Gastroesophageal sphincter (tissue), 4 donors: ENCODE measurements around the gene ADGRB2. TPM values are rescaled to one million over a fixed set of nuclear protein-coding genes. Genes with fewer than 3 reads are reported as not detected.
"Not testable (repeated sequence)": the region's sequence is repeated elsewhere in the genome, so short reads cannot be mapped to it uniquely, and the experiment has no call there.

Source experiments
- ATAC-seq: fragments of 150-250 bp; one replicate; pipeline ENCODE4 v1.9.1; 2016; ENCODE audit warnings: mild to moderate bottlenecking, moderate library complexity
- H3K27ac ChIP-seq, 4 donors: fragments of 200-600 bp; sonication (generic) in 3 of 4; 1 replicate in 3 of 4; 2 replicates in 1 of 4; pipeline ENCODE4 v1.5.1; 2016 to 2019
- H3K27me3 ChIP-seq: fragments of 200-600 bp; sonication (generic); one replicate; pipeline ENCODE4 v1.5.1; 2019
- H3K36me3 ChIP-seq, 2 donors: fragments of 200-600 bp; sonication (generic); one replicate each; pipeline ENCODE4 v1.5.1; 2019; ENCODE audit warnings: control low read depth in 1 of 2
- H3K4me1 ChIP-seq, 3 donors: fragments of 200-600 bp; sonication (generic); 1 replicate in 2 of 3; 2 replicates in 1 of 3; pipeline ENCODE4 v1.5.1; 2016 to 2019; ENCODE audit warnings: control low read depth in 2 of 3
- H3K4me3 ChIP-seq, 2 donors: fragments of 200-600 bp; sonication (generic); one replicate each; pipeline ENCODE4 v1.5.1; 2019; ENCODE audit warnings: mild to moderate bottlenecking in 1 of 2, moderate library complexity in 1 of 2
- H3K9me3 ChIP-seq, 3 donors: fragments of 200-600 bp; sonication (generic); one replicate each; pipeline ENCODE4 v1.5.1; 2017 to 2019; ENCODE audit warnings: control low read depth in 2 of 3
- EP300 ChIP-seq: sonication (generic); formaldehyde crosslinking; IDR thresholded peaks from one replicate; pipeline ENCODE4 v1.6.1; 2017; ENCODE audit warnings: antibody characterized with exemption, mild to moderate bottlenecking
- POLR2A ChIP-seq, 2 donors: fragments of 450-650 bp; IDR thresholded peaks; one replicate each; pipeline ENCODE4 v1.6.1; 2017; ENCODE audit warnings: antibody characterized with exemption in 2 of 2, mild to moderate bottlenecking in 2 of 2, moderate library complexity in 1 of 2
- POLR2AphosphoS5 ChIP-seq: sonication (generic); formaldehyde crosslinking; IDR thresholded peaks from one replicate; pipeline ENCODE4 v1.6.1; 2017; ENCODE audit warnings: antibody characterized with exemption
- WGBS, 2 donors: methylation state at CpG; one replicate each; pipeline ENCODE4 v1.1.5; 2018; ENCODE audit warnings: low coverage in 1 of 2; 5-methylcytosine and 5-hydroxymethylcytosine counted together
- total RNA-seq, 4 donors: library from RNA; depleted of rRNA; stranded (reverse); fragments of >200 nt; gene quantifications; one replicate each; pipeline ENCODE4 v1.1.0, GENCODE V29; 2016
- TF ChIP-seq, protein P1 (sequence below), 4 experiments: fragments of 200-600 bp in 2 of 4; fragments of 450-650 bp in 2 of 4; sonication (generic) in 1 of 4; IDR thresholded peaks; one replicate each; pipeline ENCODE4 v1.5.1; 2017 to 2019; ENCODE audit warnings: antibody characterized with exemption in 4 of 4, mild to moderate bottlenecking in 2 of 4, moderate library complexity in 2 of 4

The ADGRB2 gene
- total RNA-seq, 4 donors from 2014 or later: 1.7 to 6.0 (median 3.2) TPM

DNA sequence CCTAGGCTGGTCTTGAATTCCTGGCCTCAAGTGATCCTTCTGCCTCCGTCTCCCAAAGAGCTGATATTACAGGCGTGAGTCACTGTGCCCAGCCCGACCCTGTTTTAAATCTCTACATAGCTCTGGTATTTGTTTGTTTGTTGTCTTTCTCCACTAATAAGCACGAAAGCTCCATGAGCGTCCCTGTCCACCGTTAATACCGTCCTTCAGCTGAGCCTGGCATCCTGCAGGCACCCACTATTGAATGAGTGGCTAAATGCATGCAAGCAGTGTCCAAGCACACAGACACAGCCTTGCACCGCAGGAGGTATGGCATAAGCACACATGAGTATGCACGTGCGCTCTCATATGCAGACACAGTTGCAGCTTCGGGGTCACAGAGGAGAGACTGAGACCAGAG is 55.8 kb downstream of the ADGRB2 start:
- TF ChIP-seq POLR2A (IDR thresholded peaks at IDR 0.05): no peak
- no peak for TF ChIP-seq EP300
- TF ChIP-seq, protein P1, sequence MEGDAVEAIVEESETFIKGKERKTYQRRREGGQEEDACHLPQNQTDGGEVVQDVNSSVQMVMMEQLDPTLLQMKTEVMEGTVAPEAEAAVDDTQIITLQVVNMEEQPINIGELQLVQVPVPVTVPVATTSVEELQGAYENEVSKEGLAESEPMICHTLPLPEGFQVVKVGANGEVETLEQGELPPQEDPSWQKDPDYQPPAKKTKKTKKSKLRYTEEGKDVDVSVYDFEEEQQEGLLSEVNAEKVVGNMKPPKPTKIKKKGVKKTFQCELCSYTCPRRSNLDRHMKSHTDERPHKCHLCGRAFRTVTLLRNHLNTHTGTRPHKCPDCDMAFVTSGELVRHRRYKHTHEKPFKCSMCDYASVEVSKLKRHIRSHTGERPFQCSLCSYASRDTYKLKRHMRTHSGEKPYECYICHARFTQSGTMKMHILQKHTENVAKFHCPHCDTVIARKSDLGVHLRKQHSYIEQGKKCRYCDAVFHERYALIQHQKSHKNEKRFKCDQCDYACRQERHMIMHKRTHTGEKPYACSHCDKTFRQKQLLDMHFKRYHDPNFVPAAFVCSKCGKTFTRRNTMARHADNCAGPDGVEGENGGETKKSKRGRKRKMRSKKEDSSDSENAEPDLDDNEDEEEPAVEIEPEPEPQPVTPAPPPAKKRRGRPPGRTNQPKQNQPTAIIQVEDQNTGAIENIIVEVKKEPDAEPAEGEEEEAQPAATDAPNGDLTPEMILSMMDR (IDR thresholded peaks at IDR 0.05): no peak
- no peak for TF ChIP-seq POLR2AphosphoS5
- no peaks in the 10 kb centered on the region for H3K27me3 ChIP-seq
- H3K4me1 ChIP-seq: peaks cover 0 to 43% (median 33%) of the 10 kb centered on the region in 3 donors
- ATAC-seq: no peak
- no peak overlapping the region for H3K27ac ChIP-seq
- H3K36me3 ChIP-seq: no peaks in the 10 kb centered on the region
- 84 to 88% methylated on average over 9 to 10 of the region's 11 CpGs for WGBS, 2 donors
- no peak overlapping the region for H3K4me3 ChIP-seq
- H3K9me3 ChIP-seq: no peaks in the 10 kb centered on the region

DNA sequence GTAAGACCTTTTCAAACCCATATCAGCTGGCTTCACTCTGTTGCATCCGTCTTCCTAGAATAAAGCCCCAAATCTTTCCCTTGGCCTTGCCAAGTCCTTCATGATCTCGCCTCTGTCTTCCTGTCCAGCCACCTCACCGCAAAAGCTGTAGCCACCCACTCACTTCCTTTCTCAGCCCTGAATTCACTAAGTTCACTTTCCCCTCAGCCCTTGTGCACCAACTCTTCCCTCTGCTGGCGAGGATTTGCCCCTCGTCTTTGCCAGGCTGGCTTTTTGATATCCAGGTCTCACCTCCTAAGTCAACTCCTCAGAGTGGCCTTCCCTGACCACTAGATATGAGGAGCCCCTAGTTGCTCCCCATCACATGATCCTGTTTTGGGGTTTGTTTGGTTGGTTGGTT is 56.4 kb downstream of the ADGRB2 start:
- Histone ChIP-seq H3K36me3 (no peaks in the 10 kb centered on the region), H3K27ac (no peak overlapping the region), H3K4me3 (no peak overlapping the region), H3K4me1 (peaks cover 0 to 43% (median 30%) of the 10 kb centered on the region in 3 donors), H3K27me3 (no peaks in the 10 kb centered on the region), H3K9me3 (no peaks in the 10 kb centered on the region)
- WGBS, 2 donors: 28 to 29% methylated on average over 4 to 5 of the region's 5 CpGs
- no peak for ATAC-seq
- TF ChIP-seq EP300: no peak
- TF ChIP-seq, protein P1 (IDR thresholded peaks at IDR 0.05): no peak
- no peak for TF ChIP-seq POLR2A (IDR thresholded peaks at IDR 0.05)
- TF ChIP-seq POLR2AphosphoS5: no peak

DNA sequence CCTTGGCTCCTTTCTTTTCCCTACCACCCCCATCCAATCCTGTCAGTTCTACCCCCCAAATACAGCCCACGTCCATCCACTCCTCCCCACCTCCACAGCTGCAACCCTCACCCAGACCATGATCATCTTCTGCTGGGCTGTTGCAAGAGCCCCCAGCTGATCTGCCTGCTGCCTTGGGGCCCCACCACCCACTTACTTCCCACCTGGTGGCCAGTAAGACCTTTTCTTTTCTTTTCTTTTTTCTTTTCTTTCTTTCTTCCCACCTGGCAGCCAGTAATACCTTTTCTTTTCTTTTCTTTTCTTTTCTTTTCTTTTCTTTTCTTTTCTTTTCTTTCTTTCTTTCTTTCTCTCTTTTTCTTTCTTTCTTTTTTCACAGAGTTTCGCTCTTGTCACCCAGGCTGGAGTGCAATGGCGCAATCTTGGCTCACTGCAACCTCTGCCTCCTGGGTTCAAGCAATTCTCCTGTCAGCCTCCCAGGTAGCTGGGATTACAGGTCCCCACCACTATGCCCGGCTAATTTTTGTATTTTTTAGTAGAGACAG is 57.0 kb downstream of the ADGRB2 start:
- H3K27ac ChIP-seq, H3K9me3 ChIP-seq, ATAC-seq, H3K4me3 ChIP-seq, H3K36me3 ChIP-seq, H3K27me3 ChIP-seq: not testable (repeated sequence)
- whole genome bisulfite sequencing, 2 donors: 84 to 100% methylated on average over 1 to 4 of the region's 4 CpGs
- peaks cover 0 to 43% (median 31%) of the 10 kb centered on the region in 3 donors for H3K4me1 ChIP-seq

DNA sequence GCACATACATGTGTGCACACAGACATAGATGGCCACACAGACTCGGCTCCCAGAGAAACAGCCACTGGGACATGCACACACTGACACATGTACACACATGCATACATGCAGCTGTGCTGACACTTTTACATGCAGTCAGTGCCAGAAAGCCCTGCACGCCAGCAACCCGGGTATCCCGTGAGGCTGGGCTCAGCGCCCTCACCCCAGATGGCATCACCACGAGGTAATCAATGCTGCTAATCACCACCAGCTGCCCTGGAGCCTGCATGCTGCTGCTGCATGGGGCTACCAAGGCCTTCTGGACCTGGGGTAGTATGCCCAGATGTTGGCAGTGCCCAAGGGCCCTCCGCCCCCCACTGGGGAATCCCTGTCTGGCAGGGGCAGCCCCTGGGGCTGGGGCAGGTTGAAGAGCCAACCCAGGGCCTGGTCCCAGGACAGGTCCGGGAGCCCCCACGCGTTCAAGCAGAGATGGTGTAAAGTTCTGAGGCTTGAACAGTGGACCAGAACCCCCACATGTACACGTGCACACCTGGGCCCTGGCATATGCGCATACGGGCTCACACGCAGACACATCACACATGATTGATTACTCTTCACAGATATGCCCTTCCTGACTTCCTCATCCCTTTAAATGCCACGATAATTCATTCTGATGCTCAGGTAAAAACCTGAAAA is 57.6 kb downstream of the ADGRB2 start:
- no peak overlapping the region for H3K27ac ChIP-seq
- no peak overlapping the region for H3K4me3 ChIP-seq
- no peaks in the 10 kb centered on the region for H3K9me3 ChIP-seq
- peaks cover 0 to 43% (median 33%) of the 10 kb centered on the region in 3 donors for H3K4me1 ChIP-seq
- no peaks in the 10 kb centered on the region for H3K36me3 ChIP-seq
- ATAC-seq: no peak
- no peak for TF ChIP-seq POLR2AphosphoS5
- TF ChIP-seq, protein P1 (IDR thresholded peaks at IDR 0.05): no peak
- no peak for TF ChIP-seq POLR2A (IDR thresholded peaks at IDR 0.05)
- no peak for TF ChIP-seq EP300
- 66 to 77% methylated on average over 6 to 10 of the region's 15 CpGs for WGBS, 2 donors
- H3K27me3 ChIP-seq: no peaks in the 10 kb centered on the region

DNA sequence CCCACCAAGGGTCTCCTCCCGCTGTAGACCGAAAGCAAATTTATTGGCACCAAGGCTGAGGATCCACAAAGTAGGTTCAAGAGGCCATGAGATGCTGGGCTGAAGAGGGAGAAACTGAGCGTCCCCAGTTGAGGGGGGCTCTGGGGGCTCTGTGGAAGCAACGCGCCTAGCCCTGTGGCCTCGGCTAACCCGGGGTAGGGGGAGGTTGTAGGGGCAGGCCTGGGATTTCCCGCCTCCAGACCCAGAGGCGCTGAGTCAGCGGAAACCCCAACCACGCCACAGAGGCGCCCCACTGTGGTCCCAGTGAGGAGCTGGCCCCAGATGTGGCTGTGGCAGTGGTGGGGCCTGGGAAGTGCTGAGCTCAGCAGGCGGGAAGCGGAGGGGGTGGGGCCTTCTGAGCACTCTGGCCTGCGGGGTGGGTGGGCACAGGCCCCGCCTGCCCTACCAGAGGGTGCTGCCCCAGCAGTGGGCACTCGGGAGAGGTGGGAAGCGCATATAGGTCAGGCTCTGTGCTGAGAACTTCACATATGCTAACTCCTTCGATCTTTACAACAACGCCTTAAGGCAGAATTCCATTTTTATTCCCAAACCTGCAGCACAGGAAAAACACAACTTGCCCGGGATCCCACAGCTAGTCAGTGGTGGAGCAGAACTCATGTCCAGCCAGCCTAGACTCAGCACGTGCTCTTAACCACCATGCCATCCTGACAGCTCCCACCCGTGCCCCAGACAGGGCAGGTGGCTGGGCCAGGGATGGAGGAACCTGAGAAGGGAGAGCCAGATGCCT is 58.9 kb downstream of the ADGRB2 start:
- no peaks in the 10 kb centered on the region for H3K36me3 ChIP-seq
- TF ChIP-seq, protein P1 (IDR thresholded peaks at IDR 0.05): peak in 3 of 4 experiments; percentile 49 to 61 (median 55)
- no peak for TF ChIP-seq EP300
- peak; percentile 23 for ATAC-seq
- H3K4me1 ChIP-seq: peaks cover 5 to 55% (median 46%) of the 10 kb centered on the region in 3 donors
- 46% methylated on average over 6 of the region's 23 CpGs; no CpG with 5 or more reads in 1 of the 2 donors for WGBS, 2 donors
- H3K27ac ChIP-seq: peak overlapping the region; percentile 44 to 92 (median 88)
- H3K4me3 ChIP-seq: peak overlapping the region in 1 of 2 donors; percentile 57
- H3K27me3 ChIP-seq: no peaks in the 10 kb centered on the region
- H3K9me3 ChIP-seq: no peaks in the 10 kb centered on the region
